ENCODE data around the gene SLC39A11.

The SLC39A11 gene

DNA sequence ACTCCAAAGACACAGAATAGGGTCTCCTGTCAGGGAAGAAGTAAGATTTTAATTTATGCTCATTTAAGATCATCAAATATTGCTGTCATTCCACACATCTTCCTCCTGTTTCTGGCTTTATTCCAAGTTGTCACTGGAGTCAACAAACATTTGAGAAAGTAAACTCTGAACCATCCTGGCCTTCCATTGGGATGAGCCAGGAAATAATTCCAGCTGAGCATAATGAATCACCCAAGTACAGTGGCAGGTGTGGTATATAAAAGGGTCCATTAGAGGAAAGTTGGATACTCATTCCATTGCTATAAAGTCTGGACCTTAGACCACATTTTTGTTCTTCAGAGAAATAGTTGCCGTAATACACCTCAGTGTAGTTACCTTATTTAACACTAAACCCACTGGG is 246.1 kb downstream of the SLC39A11 start:
- Histone ChIP-seq H3K4me1 (ENCODE audit: control insufficient read depth, insufficient read depth, low read length) (no peaks in the 10 kb centered on the region), H3K9me3 (ENCODE audit: control insufficient read depth, insufficient read depth, low read length) (no peaks in the 10 kb centered on the region), H3K27ac (ENCODE audit: low read depth, low read length) (no peak overlapping the region), H3K27me3 (ENCODE audit: control insufficient read depth, insufficient read depth, low read length) (no peaks in the 10 kb centered on the region), H3K9ac (ENCODE audit: low read depth, low read length) (no peak overlapping the region), H3K36me3 (ENCODE audit: control insufficient read depth, insufficient read depth, low read length) (no peaks in the 10 kb centered on the region), H3K4me3 (ENCODE audit: low read depth, low read length) (no peak overlapping the region)

DNA sequence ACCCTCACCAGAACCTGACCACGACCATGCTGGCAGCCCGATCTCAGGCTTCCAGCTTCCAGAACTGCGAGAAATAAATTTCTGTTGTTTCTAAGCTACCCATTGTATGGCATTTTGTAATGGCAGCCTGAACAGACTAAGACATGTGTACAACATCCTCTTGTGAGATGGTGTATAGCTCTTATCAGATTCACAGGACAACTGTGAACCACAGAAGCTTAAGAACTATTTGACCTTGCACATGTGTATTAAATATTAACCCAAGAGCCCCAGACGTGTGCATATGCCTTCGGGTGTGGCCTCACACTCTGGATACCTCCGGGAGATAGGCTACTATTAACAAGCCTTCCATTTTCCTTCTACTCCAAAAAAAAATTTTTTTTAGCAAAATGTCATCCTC is 248.9 kb downstream of the SLC39A11 start:
- H3K27me3 ChIP-seq (ENCODE audit: control insufficient read depth, insufficient read depth, low read length): no peaks in the 10 kb centered on the region
- no peak overlapping the region for H3K27ac ChIP-seq (ENCODE audit: low read depth, low read length)
- H3K4me1 ChIP-seq (ENCODE audit: control insufficient read depth, insufficient read depth, low read length): no peaks in the 10 kb centered on the region
- no peak overlapping the region for H3K4me3 ChIP-seq (ENCODE audit: low read depth, low read length)
- H3K9me3 ChIP-seq (ENCODE audit: control insufficient read depth, insufficient read depth, low read length): no peaks in the 10 kb centered on the region
- no peak overlapping the region for H3K9ac ChIP-seq (ENCODE audit: low read depth, low read length)
- H3K36me3 ChIP-seq (ENCODE audit: control insufficient read depth, insufficient read depth, low read length): no peaks in the 10 kb centered on the region

DNA sequence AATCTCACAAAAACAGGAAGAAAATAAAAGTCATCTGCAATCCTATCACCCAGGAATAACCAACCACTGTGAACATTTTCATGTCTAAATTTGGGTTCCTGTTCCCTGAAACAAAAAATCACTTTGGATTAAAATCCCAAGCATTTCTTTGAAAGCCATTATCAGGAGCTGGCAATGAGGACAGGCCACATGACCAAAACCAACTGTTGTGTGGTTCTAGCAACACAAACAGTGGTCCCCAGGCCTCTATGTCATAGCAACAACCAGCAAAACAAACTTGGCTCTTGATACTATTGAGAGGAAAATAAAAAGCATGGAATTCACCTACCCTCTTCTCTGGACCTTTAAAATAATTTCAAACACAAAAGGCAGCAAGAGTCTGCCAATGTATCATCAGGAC is 252.5 kb downstream of the SLC39A11 start:
- no peak overlapping the region for H3K27ac ChIP-seq (ENCODE audit: low read depth, low read length)
- H3K4me3 ChIP-seq (ENCODE audit: low read depth, low read length): no peak overlapping the region
- H3K9me3 ChIP-seq (ENCODE audit: control insufficient read depth, insufficient read depth, low read length): no peaks in the 10 kb centered on the region
- no peaks in the 10 kb centered on the region for H3K4me1 ChIP-seq (ENCODE audit: control insufficient read depth, insufficient read depth, low read length)
- no peaks in the 10 kb centered on the region for H3K36me3 ChIP-seq (ENCODE audit: control insufficient read depth, insufficient read depth, low read length)
- no peak overlapping the region for H3K9ac ChIP-seq (ENCODE audit: low read depth, low read length)
- no peaks in the 10 kb centered on the region for H3K27me3 ChIP-seq (ENCODE audit: control insufficient read depth, insufficient read depth, low read length)

DNA sequence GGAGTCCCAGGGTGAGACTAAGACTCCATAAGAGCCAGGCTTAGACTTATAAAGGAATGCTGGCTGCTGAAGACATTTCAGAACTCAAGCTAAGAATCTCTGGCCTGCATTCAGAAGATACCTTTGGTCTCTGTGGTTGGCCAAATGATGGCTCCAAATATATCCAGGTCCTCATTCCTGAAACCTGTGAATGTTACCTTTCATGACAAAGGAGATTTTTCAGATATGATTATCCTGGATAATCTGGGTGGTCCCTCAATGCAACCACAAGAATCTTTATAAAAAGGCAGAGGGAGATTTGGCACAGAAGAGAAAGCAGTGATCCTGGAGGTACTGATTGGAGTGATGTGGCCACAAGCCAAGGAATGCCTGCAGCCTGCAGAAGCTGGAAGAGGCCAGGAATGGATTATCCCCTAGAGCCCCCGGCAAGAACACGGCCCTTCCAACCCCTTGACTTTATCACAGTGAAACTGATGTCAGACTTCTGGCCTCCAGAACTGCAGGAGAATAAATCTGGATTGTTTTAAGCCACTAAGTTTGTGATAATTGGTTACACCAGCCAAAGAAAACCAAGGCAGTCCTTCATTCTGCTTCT is 253.3 kb downstream of the SLC39A11 start:
- H3K4me1 ChIP-seq (ENCODE audit: control insufficient read depth, insufficient read depth, low read length): no peaks in the 10 kb centered on the region
- H3K36me3 ChIP-seq (ENCODE audit: control insufficient read depth, insufficient read depth, low read length): no peaks in the 10 kb centered on the region
- no peaks in the 10 kb centered on the region for H3K27me3 ChIP-seq (ENCODE audit: control insufficient read depth, insufficient read depth, low read length)
- H3K4me3 ChIP-seq (ENCODE audit: low read depth, low read length): no peak overlapping the region
- H3K9ac ChIP-seq (ENCODE audit: low read depth, low read length): no peak overlapping the region
- H3K27ac ChIP-seq (ENCODE audit: low read depth, low read length): no peak overlapping the region
- H3K9me3 ChIP-seq (ENCODE audit: control insufficient read depth, insufficient read depth, low read length): no peaks in the 10 kb centered on the region

DNA sequence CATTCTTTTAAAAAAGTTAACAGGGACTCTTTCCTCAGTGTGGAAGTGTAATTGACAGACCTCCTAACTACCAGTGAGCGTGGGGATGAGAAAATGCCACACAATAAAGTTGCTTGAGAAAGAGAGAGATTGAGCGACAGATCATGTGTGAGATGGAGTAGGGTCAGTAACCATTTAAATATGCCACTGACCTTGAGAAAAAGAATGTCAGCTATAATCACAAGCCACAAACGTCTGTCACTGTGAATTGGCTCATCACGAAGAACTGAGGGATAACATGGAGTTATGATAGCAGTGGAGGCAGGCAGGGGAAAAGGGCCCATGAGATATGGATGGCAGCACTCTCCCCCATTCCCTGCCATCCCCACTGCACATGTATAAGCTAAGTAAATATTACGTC is 253.9 kb downstream of the SLC39A11 start:
- Histone ChIP-seq H3K4me3 (ENCODE audit: low read depth, low read length) (no peak overlapping the region), H3K4me1 (ENCODE audit: control insufficient read depth, insufficient read depth, low read length) (no peaks in the 10 kb centered on the region), H3K9me3 (ENCODE audit: control insufficient read depth, insufficient read depth, low read length) (no peaks in the 10 kb centered on the region), H3K36me3 (ENCODE audit: control insufficient read depth, insufficient read depth, low read length) (no peaks in the 10 kb centered on the region), H3K9ac (ENCODE audit: low read depth, low read length) (no peak overlapping the region), H3K27me3 (ENCODE audit: control insufficient read depth, insufficient read depth, low read length) (no peaks in the 10 kb centered on the region), H3K27ac (ENCODE audit: low read depth, low read length) (no peak overlapping the region)

DNA sequence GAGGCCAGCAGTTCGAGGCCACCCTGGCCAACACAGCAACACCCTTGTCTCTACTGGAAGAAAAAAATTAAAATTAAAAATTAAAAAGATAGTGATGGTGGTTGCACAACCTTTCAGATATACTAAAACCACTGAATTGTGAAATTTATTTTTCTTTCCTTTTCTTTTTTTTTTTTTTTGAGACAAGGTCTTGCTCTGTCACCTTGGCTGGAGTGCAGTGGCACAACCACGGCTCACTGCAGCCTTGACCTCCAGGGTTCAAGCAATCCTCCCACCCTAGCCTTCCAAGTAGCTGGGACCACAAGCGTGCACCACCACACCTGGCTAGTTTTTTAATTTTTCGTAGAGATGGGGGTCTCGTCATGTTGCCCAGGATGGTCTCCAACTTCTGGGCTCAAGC is 254.4 kb downstream of the SLC39A11 start:
- no peaks in the 10 kb centered on the region for H3K27me3 ChIP-seq (ENCODE audit: control insufficient read depth, insufficient read depth, low read length)
- H3K36me3 ChIP-seq (ENCODE audit: control insufficient read depth, insufficient read depth, low read length): no peaks in the 10 kb centered on the region
- H3K27ac ChIP-seq (ENCODE audit: low read depth, low read length): no peak overlapping the region
- no peaks in the 10 kb centered on the region for H3K4me1 ChIP-seq (ENCODE audit: control insufficient read depth, insufficient read depth, low read length)
- H3K9me3 ChIP-seq (ENCODE audit: control insufficient read depth, insufficient read depth, low read length): no peaks in the 10 kb centered on the region
- H3K9ac ChIP-seq (ENCODE audit: low read depth, low read length): no peak overlapping the region
- H3K4me3 ChIP-seq (ENCODE audit: low read depth, low read length): no peak overlapping the region

DNA sequence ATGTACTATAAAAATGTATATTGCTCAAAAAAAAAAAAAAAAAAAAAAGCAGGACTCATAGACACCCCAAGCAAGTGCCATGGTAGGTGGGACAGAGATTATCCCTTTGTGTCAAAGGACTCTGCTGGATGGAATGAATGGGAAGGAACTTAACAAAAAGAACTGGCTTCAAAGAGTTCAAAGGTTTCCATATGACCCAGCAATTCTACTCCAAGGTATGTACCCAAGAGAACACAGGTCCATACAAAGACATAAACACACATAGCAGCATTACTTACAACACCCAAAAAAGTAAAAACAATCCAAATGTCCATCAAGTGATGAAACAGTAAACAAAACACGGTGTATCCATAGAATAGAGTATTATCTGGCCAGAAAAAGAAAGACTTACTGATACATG is 255.2 kb downstream of the SLC39A11 start:
- H3K9me3 ChIP-seq (ENCODE audit: control insufficient read depth, insufficient read depth, low read length): no peaks in the 10 kb centered on the region
- no peaks in the 10 kb centered on the region for H3K36me3 ChIP-seq (ENCODE audit: control insufficient read depth, insufficient read depth, low read length)
- H3K4me3 ChIP-seq (ENCODE audit: low read depth, low read length): no peak overlapping the region
- H3K27ac ChIP-seq (ENCODE audit: low read depth, low read length): no peak overlapping the region
- no peaks in the 10 kb centered on the region for H3K27me3 ChIP-seq (ENCODE audit: control insufficient read depth, insufficient read depth, low read length)
- H3K4me1 ChIP-seq (ENCODE audit: control insufficient read depth, insufficient read depth, low read length): no peaks in the 10 kb centered on the region
- no peak overlapping the region for H3K9ac ChIP-seq (ENCODE audit: low read depth, low read length)

DNA sequence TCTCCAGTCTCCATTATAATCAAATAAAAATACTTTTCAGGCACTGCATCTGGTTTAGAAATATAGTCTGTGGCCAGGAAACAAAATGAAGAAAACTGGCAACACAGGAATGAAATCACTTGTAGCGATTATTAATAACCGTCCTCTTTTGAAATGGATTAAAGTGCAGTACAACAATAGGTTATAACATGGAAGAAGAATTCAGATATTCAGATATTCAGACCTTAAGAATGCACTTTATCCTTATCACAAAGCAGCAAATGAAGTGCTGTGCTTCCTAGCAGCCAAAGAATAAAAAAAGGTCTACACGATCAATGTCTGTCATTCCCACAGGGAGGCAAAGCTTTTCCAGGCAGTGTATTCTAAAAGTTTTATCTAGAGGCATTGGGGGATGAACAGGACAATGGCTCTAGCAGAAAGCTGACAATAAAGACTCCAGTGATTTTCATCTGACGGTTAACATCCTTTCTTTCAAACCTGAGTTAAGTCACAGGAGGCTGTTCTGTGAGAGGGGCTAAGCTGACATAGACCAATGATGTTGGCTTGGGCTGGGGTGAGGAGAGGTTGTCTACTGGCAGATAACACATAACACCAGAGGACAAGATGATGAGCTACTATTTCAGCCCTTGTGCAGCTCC is 259.2 kb downstream of the SLC39A11 start:
- H3K9me3 ChIP-seq (ENCODE audit: control insufficient read depth, insufficient read depth, low read length): no peaks in the 10 kb centered on the region
- no peaks in the 10 kb centered on the region for H3K27me3 ChIP-seq (ENCODE audit: control insufficient read depth, insufficient read depth, low read length)
- H3K36me3 ChIP-seq (ENCODE audit: control insufficient read depth, insufficient read depth, low read length): no peaks in the 10 kb centered on the region
- H3K4me1 ChIP-seq (ENCODE audit: control insufficient read depth, insufficient read depth, low read length): no peaks in the 10 kb centered on the region
- H3K27ac ChIP-seq (ENCODE audit: low read depth, low read length): no peak overlapping the region
- no peak overlapping the region for H3K4me3 ChIP-seq (ENCODE audit: low read depth, low read length)
- no peak overlapping the region for H3K9ac ChIP-seq (ENCODE audit: low read depth, low read length)

DNA sequence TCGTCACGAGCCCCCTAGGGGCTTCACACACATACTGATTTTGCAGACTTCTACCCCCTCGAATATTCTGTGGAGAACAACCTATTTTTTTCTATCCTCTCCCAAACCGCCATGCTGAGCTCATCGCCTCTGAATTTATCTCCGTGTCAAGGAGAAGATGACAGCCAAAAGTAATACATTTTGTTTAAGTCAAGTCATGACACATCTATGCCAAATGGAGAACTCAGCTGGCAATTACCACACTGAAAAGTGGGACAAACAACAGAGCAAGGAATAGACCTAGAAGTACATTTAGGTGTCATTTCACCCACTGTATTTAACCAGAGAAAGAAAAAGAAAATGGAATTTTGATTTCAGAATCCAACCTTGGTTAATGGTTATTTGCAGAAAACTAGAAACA is 260.2 kb downstream of the SLC39A11 start:
- H3K36me3 ChIP-seq (ENCODE audit: control insufficient read depth, insufficient read depth, low read length): no peaks in the 10 kb centered on the region
- no peaks in the 10 kb centered on the region for H3K4me1 ChIP-seq (ENCODE audit: control insufficient read depth, insufficient read depth, low read length)
- H3K27me3 ChIP-seq (ENCODE audit: control insufficient read depth, insufficient read depth, low read length): no peaks in the 10 kb centered on the region
- no peak overlapping the region for H3K9ac ChIP-seq (ENCODE audit: low read depth, low read length)
- H3K4me3 ChIP-seq (ENCODE audit: low read depth, low read length): no peak overlapping the region
- no peak overlapping the region for H3K27ac ChIP-seq (ENCODE audit: low read depth, low read length)
- H3K9me3 ChIP-seq (ENCODE audit: control insufficient read depth, insufficient read depth, low read length): no peaks in the 10 kb centered on the region

DNA sequence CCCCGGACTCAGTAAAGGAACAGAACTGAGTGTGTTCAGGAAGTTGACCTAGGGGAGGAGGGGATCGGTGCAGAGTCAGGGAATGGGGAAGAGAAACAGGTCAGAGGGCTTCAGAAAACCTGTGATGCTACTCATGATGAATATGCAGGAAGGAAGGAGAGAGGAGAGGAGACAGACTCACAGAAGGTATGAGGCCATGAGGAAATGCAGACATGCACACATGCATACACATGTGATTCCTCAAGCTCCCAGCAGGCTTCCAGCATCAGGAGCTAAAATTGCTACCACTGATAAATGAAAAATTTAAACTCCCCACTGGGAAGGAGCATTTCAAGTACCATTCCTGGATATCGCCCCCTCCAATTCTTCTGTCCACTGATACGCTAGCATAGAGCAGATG is 262.6 kb downstream of the SLC39A11 start:
- Histone ChIP-seq H3K4me3 (ENCODE audit: low read depth, low read length) (no peak overlapping the region), H3K27me3 (ENCODE audit: control insufficient read depth, insufficient read depth, low read length) (no peaks in the 10 kb centered on the region), H3K36me3 (ENCODE audit: control insufficient read depth, insufficient read depth, low read length) (no peaks in the 10 kb centered on the region), H3K27ac (ENCODE audit: low read depth, low read length) (no peak overlapping the region), H3K9me3 (ENCODE audit: control insufficient read depth, insufficient read depth, low read length) (peaks cover 14% of the 10 kb centered on the region), H3K4me1 (ENCODE audit: control insufficient read depth, insufficient read depth, low read length) (no peaks in the 10 kb centered on the region), H3K9ac (ENCODE audit: low read depth, low read length) (no peak overlapping the region)

DNA sequence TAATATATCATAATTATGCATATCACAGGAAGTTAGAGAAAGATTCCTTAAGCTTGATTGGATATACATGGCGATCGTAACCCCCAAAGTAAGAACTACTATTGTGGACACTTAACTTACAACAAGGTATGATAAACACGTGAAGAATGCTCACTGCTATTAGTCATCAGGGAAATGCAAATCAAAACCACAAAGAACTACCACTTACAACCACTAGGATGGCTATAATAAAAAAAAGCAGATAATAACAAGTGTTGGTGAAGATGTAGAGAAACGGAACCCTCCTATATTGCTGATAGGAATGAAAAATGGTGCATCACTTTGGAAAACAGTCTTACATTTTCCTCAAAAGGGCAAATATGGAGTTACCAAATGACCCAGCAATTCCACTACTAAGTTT is 265.9 kb downstream of the SLC39A11 start:
- Histone ChIP-seq H3K27me3 (ENCODE audit: control insufficient read depth, insufficient read depth, low read length) (no peaks in the 10 kb centered on the region), H3K9ac (ENCODE audit: low read depth, low read length) (no peak overlapping the region), H3K36me3 (ENCODE audit: control insufficient read depth, insufficient read depth, low read length) (no peaks in the 10 kb centered on the region), H3K9me3 (ENCODE audit: control insufficient read depth, insufficient read depth, low read length) (peaks cover 14% of the 10 kb centered on the region), H3K4me1 (ENCODE audit: control insufficient read depth, insufficient read depth, low read length) (no peaks in the 10 kb centered on the region), H3K4me3 (ENCODE audit: low read depth, low read length) (no peak overlapping the region), H3K27ac (ENCODE audit: low read depth, low read length) (no peak overlapping the region)

All from HUES48 (cell line).